ENCODE measurements around the gene GABRA5. TPM values are rescaled to one million over a fixed set of nuclear protein-coding genes. Genes with fewer than 3 reads are reported as not detected.

The GABRA5 gene
- total RNA-seq, 1 experiment from 2014 or later, result not detected

GRCh38 chr15:26926081-26926480 lies 59.2 kb downstream of the GABRA5 start:
- Histone ChIP-seq H3K27me3 (ENCODE audit: control insufficient read depth, insufficient read depth, low read length) (no peaks in the 10 kb centered on the region), H3K9me3 (ENCODE audit: control insufficient read depth, insufficient read depth, low read depth, low read length) (no peaks in the 10 kb centered on the region), H3K4me1 (ENCODE audit: control insufficient read depth, insufficient read depth, low read length) (no peaks in the 10 kb centered on the region), H3K36me3 (ENCODE audit: control insufficient read depth, insufficient read depth, low read length) (no peaks in the 10 kb centered on the region), H3K27ac (ENCODE audit: low read length) (no peak overlapping the region), H3K4me3 (ENCODE audit: low read depth in 2 of 2, low read length in 2 of 2) (no peak overlapping the region)
- CTCF ChIA-PET, result no interaction called here
- no TSS peak for BruUV-seq (replicated peaks)
- POLR2A ChIA-PET, result no interaction called here
- DNase-seq (ENCODE audit: low read depth, low spot score) (no peak), ATAC-seq (no peak)
- TF ChIP-seq SIN3A (IDR thresholded peaks at IDR 0.05; ENCODE audit: borderline replicate concordance, insufficient read depth, low read depth, low read length), result no peak
- no peak for TF ChIP-seq POLR2AphosphoS5 (IDR thresholded peaks at IDR 0.05; ENCODE audit: low read depth, low read length)
- TF ChIP-seq CTCF (IDR thresholded peaks at IDR 0.05), result no peak
- TF ChIP-seq REST (IDR thresholded peaks at IDR 0.05; ENCODE audit: insufficient read depth in 1 of 2, low read depth in 2 of 2, low read length in 1 of 2), result no peak
- no peak for TF ChIP-seq TCF7L2 (IDR thresholded peaks at IDR 0.05; ENCODE audit: low read depth, low read length)
- intact Hi-C loops (cut with micrococcal nuclease; ENCODE audit: unreplicated experiment), result no loop called here
- in situ Hi-C loops (cut with HindIII; ENCODE audit: low pct_unique_long_range_greater_than_20kb, low sequenced_read_pairs), result no loop called here

- TF ChIP-seq REST (IDR thresholded peaks at IDR 0.05; ENCODE audit: insufficient read depth in 1 of 2, low read depth in 2 of 2, low read length in 1 of 2) (no peak), CTCF (IDR thresholded peaks at IDR 0.05) (no peak), SIN3A (IDR thresholded peaks at IDR 0.05; ENCODE audit: borderline replicate concordance, insufficient read depth, low read depth, low read length) (no peak), POLR2AphosphoS5 (IDR thresholded peaks at IDR 0.05; ENCODE audit: low read depth, low read length) (no peak), TCF7L2 (IDR thresholded peaks at IDR 0.05; ENCODE audit: low read depth, low read length) (no peak)
- Histone ChIP-seq H3K4me1 (ENCODE audit: control insufficient read depth, insufficient read depth, low read length) (no peaks in the 10 kb centered on the region), H3K27ac (ENCODE audit: low read length) (no peak overlapping the region), H3K27me3 (ENCODE audit: control insufficient read depth, insufficient read depth, low read length) (no peaks in the 10 kb centered on the region), H3K9me3 (ENCODE audit: control insufficient read depth, insufficient read depth, low read depth, low read length) (no peaks in the 10 kb centered on the region), H3K36me3 (ENCODE audit: control insufficient read depth, insufficient read depth, low read length) (no peaks in the 10 kb centered on the region), H3K4me3 (ENCODE audit: low read depth in 2 of 2, low read length in 2 of 2) (no peak overlapping the region)
- no peak for DNase-seq (ENCODE audit: low read depth, low spot score)
- no TSS peak for BruUV-seq (replicated peaks)
- intact Hi-C loops (cut with micrococcal nuclease; ENCODE audit: unreplicated experiment) (no loop called here), in situ Hi-C loops (cut with HindIII; ENCODE audit: low pct_unique_long_range_greater_than_20kb, low sequenced_read_pairs) (no loop called here)
- no peak for ATAC-seq
- ChIA-PET POLR2A (no interaction called here), CTCF (no interaction called here)
Observed at GRCh38 chr15:26928051-26928450, 61.2 kb downstream of the GABRA5 start.

All from Panc1 (cell line).